HG03045 (cell line): ENCODE measurements around the gene ZNF593OS.

Experiments
- ATAC-seq: cut with Tn5 transposase; IDR thresholded peaks from one replicate; pipeline ENCODE4 v1.9.1; 2021; ENCODE audit warnings: mild to moderate bottlenecking, moderate library complexity; ENCODE audit not compliant: unreplicated experiment

The ZNF593OS gene

GRCh38 chr1:26160527-26161414, 10.9 kb downstream of the ZNF593OS start:
- no peak for ATAC-seq

GRCh38 chr1:26159743-26160039, 11.9 kb downstream of the ZNF593OS start:
- ATAC-seq: no peak

- ATAC-seq: no peak
Observed at GRCh38 chr1:26158908-26159742, 12.5 kb downstream of the ZNF593OS start, which contains the start of gene FAM110D. TSS of gene FAM110D (plus strand) at chr1:26159079. CDS start at chr1:26161292, 2,213 bp downstream.

GRCh38 chr1:26158271-26158907, 13.2 kb downstream of the ZNF593OS start:
- ATAC-seq: no peak

GRCh38 chr1:26156285-26157038, 15.2 kb downstream of the ZNF593OS start:
- ATAC-seq: no peak

GRCh38 chr1:26155370-26156284, 16.0 kb downstream of the ZNF593OS start:
- ATAC-seq: no peak

GRCh38 chr1:26154750-26155149, 16.9 kb downstream of the ZNF593OS start:
- no peak for ATAC-seq

GRCh38 chr1:26153966-26154532, 17.6 kb downstream of the ZNF593OS start:
- no peak for ATAC-seq

GRCh38 chr1:26148887-26149286, 22.7 kb downstream of the ZNF593OS start:
- ATAC-seq: no peak

GRCh38 chr1:26145960-26146294, 25.7 kb downstream of the ZNF593OS start:
- ATAC-seq: no peak

- ATAC-seq: no peak
Observed at GRCh38 chr1:26145041-26145959, 26.3 kb downstream of the ZNF593OS start.

GRCh38 chr1:26142159-26142558, 29.5 kb downstream of the ZNF593OS start:
- ATAC-seq: no peak

GRCh38 chr1:26138974-26139558, 32.6 kb downstream of the ZNF593OS start:
- no peak for ATAC-seq

GRCh38 chr1:26134466-26134865, 37.2 kb downstream of the ZNF593OS start:
- ATAC-seq: no peak

GRCh38 chr1:26132834-26133167, 38.8 kb downstream of the ZNF593OS start:
- no peak for ATAC-seq

GRCh38 chr1:26132128-26132833, 39.4 kb downstream of the ZNF593OS start:
- ATAC-seq: no peak

- ATAC-seq: no peak
Observed at GRCh38 chr1:26130695-26131094, 40.9 kb downstream of the ZNF593OS start.

GRCh38 chr1:26129778-26130177, 41.9 kb downstream of the ZNF593OS start:
- ATAC-seq: no peak
